Embryonic facial prominence (tissue), 1 donor: ENCODE results near the gene TRNP1.
"Not testable (repeated sequence)": the region's sequence is repeated elsewhere in the genome, so short reads cannot be mapped to it uniquely, and the experiment has no call there.

Experiments used
- DNase-seq: peaks from one replicate; pipeline ENCODE4 v3.0.0-alpha.2; 2016; ENCODE audit errors: extremely low spot score

Gene TRNP1

GRCh38 chr1:26993237-26994019 is at the start of gene TRNP1:
Gene TRNP1, plus strand, starts transcription at chr1:26993692. Its CDS starts 95 bp downstream, at chr1:26993787.
- no peak for DNase-seq

- no peak for DNase-seq
These were observed 48.4 kb upstream of the TRNP1 start for GRCh38 chr1:26945138-26945537.

- no peak for DNase-seq
These were observed 47.8 kb upstream of the TRNP1 start for GRCh38 chr1:26945728-26946127.

GRCh38 chr1:26946270-26946669 is 47.2 kb upstream of the TRNP1 start:
- DNase-seq = no peak

GRCh38 chr1:26948725-26949057 is 44.8 kb upstream of the TRNP1 start:
- not testable (repeated sequence) for DNase-seq

- DNase-seq = no peak
These were observed 44.1 kb upstream of the TRNP1 start for GRCh38 chr1:26949266-26949925.

GRCh38 chr1:26949926-26950319 is 43.6 kb upstream of the TRNP1 start:
- no peak for DNase-seq

GRCh38 chr1:26950602-26951001 is 42.9 kb upstream of the TRNP1 start:
- no peak for DNase-seq

- no peak for DNase-seq
These were observed 42.3 kb upstream of the TRNP1 start for GRCh38 chr1:26951216-26951615.

GRCh38 chr1:26951821-26952497 is 41.5 kb upstream of the TRNP1 start:
- DNase-seq = no peak

GRCh38 chr1:26953374-26953773 is 40.1 kb upstream of the TRNP1 start:
- DNase-seq = no peak

- no peak for DNase-seq
These were observed 37.2 kb upstream of the TRNP1 start for GRCh38 chr1:26956321-26956720.

GRCh38 chr1:26957306-26957705 is 36.2 kb upstream of the TRNP1 start:
- no peak for DNase-seq

- no peak for DNase-seq
These were observed 34.2 kb upstream of the TRNP1 start for GRCh38 chr1:26959270-26959669.

- no peak for DNase-seq
These were observed 33.5 kb upstream of the TRNP1 start, which contains the start of gene KDF1 for GRCh38 chr1:26959722-26960624. Gene KDF1, minus strand, starts transcription at chr1:26960468. Its CDS starts 8,088 bp downstream, at chr1:26952380.

GRCh38 chr1:26960625-26960966 is 32.9 kb upstream of the TRNP1 start:
- DNase-seq = no peak

GRCh38 chr1:26961826-26962225 is 31.7 kb upstream of the TRNP1 start:
- DNase-seq = no peak

- DNase-seq = no peak
These were observed 28.3 kb upstream of the TRNP1 start for GRCh38 chr1:26965213-26965612.

- no peak for DNase-seq
These were observed 27.9 kb upstream of the TRNP1 start for GRCh38 chr1:26965628-26966027.

- DNase-seq = no peak
These were observed 22.7 kb upstream of the TRNP1 start for GRCh38 chr1:26970810-26971209.

GRCh38 chr1:26971590-26971989 is 21.9 kb upstream of the TRNP1 start:
- no peak for DNase-seq

- DNase-seq = no peak
These were observed 21.1 kb upstream of the TRNP1 start for GRCh38 chr1:26972390-26972789.
